T-helper 2 cell treated with Interferon-gamma antibody and Interleukin-4, amounts not matched to agents 5 μg/mL and 100 μg/mL, for 36 hours (primary cell): ENCODE data around the gene STAB2.

Source experiments
- DNase-seq: peaks from one replicate; pipeline ENCODE4 v3.0.0; 2021; ENCODE audit warnings: low spot score
- H3K27ac Mint-ChIP-seq: one replicate; pipeline ENCODE4 v1.8.0; 2021; ENCODE audit warnings: mild to moderate bottlenecking, mixed read lengths
- H3K27me3 Mint-ChIP-seq: one replicate; pipeline ENCODE4 v1.8.0; 2021; ENCODE audit warnings: low read depth, mixed read lengths
- H3K36me3 Mint-ChIP-seq: one replicate; pipeline ENCODE4 v1.8.0; 2021; ENCODE audit warnings: low read depth, mixed read lengths
- H3K4me1 Mint-ChIP-seq: one replicate; pipeline ENCODE4 v1.8.0; 2021; ENCODE audit warnings: low read depth, mixed read lengths
- H3K4me3 Mint-ChIP-seq: one replicate; pipeline ENCODE4 v1.8.0; 2022; ENCODE audit warnings: mild to moderate bottlenecking, moderate library complexity, mixed read lengths
- H3K9me3 Mint-ChIP-seq: one replicate; pipeline ENCODE4 v1.8.0; 2021; ENCODE audit warnings: mixed read lengths

Gene STAB2

DNA sequence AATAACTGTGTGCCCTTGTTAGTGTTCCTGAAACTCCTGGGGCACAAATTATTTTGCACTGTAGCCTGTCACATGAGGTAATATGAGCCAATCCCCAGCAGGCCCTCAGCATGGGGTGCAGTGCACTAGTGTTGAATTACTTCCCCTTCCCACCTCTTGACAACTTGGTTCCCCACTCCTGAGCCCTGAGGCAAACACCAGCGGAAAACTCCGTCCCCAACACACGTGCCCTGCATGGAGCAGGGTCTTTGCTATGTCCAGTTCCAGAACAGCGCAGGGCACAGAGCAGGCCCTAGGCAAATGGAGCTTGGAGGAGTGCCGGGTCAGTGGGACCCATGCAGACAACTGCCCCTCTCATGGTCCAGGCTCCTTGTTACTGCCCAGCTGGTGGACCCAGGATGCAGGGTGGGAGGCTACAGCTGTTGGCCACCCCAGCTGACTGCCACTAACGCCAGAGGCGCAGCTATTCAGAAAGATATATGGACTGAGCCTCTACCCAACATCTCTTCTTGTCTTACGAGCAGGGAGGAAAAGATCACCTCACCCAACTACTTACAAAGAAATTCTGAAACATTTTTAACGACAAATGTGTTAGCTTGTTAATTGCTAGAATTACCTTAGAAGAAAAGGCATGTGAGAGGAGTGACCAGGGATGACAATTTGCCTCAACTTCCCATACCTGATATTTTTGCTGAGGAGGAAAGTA is 182.3 kb downstream of the STAB2 start:
- H3K27me3 Mint-ChIP-seq = no peaks in the 10 kb centered on the region
- no peaks in the 10 kb centered on the region for H3K9me3 Mint-ChIP-seq
- no peak overlapping the region for H3K4me3 Mint-ChIP-seq
- no peak for DNase-seq
- no peaks in the 10 kb centered on the region for H3K36me3 Mint-ChIP-seq
- H3K4me1 Mint-ChIP-seq = no peaks in the 10 kb centered on the region
- no peak overlapping the region for H3K27ac Mint-ChIP-seq

DNA sequence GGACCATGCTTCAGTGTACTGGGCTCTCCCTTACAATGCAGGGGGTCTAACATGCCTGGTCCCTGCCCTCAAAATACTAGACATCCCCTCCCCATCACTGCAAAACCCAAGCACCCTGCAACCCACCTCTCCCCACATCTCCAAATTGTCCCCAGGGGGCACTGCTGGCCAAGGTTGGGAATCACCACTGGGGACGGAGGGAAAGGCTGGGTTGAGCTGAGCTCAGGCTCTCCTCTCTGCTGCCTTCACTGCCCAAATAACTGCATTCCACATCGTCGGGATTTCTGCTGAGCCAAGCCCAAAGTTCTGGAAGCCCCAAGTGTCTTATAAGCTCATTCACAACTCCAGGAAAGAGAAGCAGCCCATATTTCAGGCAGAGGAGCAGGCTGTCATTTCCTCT is 184.4 kb downstream of the STAB2 start:
- Mint-ChIP-seq H3K27ac (no peak overlapping the region), H3K27me3 (no peaks in the 10 kb centered on the region), H3K4me3 (no peak overlapping the region), H3K36me3 (no peaks in the 10 kb centered on the region), H3K9me3 (no peaks in the 10 kb centered on the region), H3K4me1 (no peaks in the 10 kb centered on the region)
- DNase-seq = no peak

DNA sequence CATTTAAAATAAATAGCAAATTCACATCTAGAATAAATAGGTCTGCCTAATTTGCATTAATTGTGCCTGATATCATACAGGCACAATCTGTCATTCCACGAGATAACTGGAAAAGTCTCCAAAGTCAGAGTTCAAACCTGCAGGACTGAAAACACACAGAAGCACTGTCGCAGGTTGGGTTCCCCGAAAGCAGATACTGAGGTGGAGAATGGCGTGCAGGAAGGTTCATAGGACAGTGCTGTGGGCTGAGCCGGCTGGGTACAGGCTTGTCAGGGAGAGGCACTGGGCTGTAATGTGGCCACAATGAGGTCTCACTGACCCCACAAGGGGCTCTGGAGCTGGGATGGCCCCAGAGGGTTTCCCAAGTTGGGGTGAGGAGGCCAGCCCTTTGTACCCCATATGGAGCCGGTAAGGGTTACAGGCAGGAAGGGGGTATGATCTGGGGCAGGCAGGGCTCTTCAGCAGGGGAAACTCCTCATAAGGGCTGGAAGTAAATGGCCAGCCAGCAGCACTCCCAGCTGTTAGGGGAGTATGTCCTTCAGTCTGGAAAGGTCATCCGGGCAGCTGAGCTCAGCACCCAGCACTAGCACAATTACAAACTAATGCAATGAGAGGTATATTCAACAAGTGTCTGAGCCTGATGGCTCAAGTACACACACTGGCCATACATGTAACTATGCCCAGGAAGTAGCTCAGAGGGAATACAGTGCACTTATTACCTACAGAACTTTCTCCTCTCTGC is 185.5 kb downstream of the STAB2 start:
- H3K4me1 Mint-ChIP-seq = no peaks in the 10 kb centered on the region
- no peaks in the 10 kb centered on the region for H3K27me3 Mint-ChIP-seq
- H3K9me3 Mint-ChIP-seq = no peaks in the 10 kb centered on the region
- DNase-seq = no peak
- H3K27ac Mint-ChIP-seq = no peak overlapping the region
- no peak overlapping the region for H3K4me3 Mint-ChIP-seq
- no peaks in the 10 kb centered on the region for H3K36me3 Mint-ChIP-seq

DNA sequence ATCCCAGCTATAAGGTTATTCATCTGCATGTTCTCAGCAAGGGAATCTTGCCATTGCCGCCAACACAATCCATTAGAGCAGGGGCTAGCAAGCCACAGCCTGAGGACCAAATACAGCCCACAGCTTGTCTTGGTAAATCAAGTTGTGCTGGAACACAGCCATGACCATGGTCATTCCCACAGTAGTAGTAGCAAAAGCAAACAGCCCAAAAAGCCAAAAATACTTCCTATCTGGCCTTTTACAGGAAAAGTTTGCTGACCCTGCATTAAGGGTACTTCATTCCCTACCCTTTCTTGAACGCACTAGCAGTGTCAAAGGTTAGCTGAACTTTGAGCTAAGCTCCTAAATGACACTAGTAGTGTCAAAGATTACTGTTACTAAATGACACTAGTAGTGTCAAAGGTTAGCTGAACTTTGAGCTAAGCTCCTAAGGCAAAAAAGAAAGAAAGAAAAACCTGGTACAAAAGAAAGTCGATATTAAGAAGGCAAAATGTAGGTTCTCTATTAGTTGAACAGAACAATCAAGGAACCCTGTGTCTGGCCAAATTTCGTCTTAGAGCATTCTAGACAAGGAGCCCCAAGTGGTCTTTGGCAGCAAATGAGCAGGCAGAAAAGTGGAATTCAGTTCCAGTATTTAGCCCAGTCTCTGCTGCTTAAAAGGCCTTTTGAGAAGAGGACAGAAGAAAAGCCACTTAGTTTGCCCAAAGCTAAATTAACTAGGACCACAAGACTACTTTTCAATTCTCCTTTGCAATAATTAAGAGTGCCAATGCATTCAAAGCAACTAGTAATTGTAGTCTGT is 186.2 kb downstream of the STAB2 start:
- Mint-ChIP-seq H3K36me3 (no peaks in the 10 kb centered on the region), H3K4me1 (no peaks in the 10 kb centered on the region), H3K9me3 (no peaks in the 10 kb centered on the region), H3K27me3 (no peaks in the 10 kb centered on the region), H3K27ac (no peak overlapping the region), H3K4me3 (no peak overlapping the region)
- no peak for DNase-seq

DNA sequence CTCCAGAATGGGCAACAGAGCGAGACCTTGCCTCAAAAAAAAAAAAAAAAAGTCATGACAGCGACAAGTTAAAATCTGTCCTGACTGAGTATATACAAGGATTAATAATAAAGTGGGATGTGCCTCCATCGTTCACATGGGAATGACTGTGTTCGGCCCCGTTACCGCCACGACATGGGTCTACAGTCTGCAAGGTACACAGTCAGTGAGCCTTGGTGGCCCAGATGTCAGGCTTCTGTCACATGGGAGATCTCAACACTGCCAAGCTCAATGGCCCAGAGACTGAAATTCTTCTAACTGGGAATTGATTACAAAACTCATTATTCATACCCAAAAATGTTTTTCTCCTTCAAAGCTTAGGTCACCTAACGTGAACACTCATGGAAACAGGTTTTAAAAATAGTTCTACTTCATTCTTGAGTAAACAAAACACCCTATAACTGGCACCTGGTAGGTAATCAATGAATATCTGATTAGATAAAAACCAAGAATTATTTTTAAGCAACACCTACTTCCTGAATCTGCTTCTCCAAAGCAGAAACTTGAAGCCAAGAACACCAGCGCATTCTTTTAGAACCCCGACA is 188.0 kb downstream of the STAB2 start:
- no peak overlapping the region for H3K4me3 Mint-ChIP-seq
- H3K9me3 Mint-ChIP-seq = no peaks in the 10 kb centered on the region
- H3K27me3 Mint-ChIP-seq = no peaks in the 10 kb centered on the region
- DNase-seq = no peak
- no peaks in the 10 kb centered on the region for H3K36me3 Mint-ChIP-seq
- H3K27ac Mint-ChIP-seq = no peak overlapping the region
- no peaks in the 10 kb centered on the region for H3K4me1 Mint-ChIP-seq

DNA sequence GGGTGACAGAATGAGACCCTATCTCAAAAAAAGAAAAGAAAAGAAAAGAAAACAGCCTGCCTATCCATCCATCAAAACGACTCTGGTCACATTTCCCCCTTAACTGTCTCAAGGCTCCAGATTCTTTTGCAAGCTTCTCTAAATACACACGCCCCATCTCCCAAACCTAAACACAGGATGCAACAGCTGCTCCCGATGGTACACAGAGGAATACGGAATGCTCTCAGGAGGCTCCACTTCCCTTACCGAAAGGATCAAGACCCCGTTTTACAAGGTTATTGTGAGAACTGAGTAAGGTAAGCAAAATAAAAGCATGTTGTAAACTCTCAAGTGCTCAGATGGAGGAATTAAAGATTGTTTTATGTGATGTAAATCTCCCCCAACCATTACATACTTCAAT is 191.7 kb downstream of the STAB2 start:
- Mint-ChIP-seq H3K9me3 (no peaks in the 10 kb centered on the region), H3K36me3 (peaks cover 1% of the 10 kb centered on the region), H3K4me3 (no peak overlapping the region), H3K4me1 (no peaks in the 10 kb centered on the region), H3K27me3 (no peaks in the 10 kb centered on the region), H3K27ac (no peak overlapping the region)
- DNase-seq = no peak

DNA sequence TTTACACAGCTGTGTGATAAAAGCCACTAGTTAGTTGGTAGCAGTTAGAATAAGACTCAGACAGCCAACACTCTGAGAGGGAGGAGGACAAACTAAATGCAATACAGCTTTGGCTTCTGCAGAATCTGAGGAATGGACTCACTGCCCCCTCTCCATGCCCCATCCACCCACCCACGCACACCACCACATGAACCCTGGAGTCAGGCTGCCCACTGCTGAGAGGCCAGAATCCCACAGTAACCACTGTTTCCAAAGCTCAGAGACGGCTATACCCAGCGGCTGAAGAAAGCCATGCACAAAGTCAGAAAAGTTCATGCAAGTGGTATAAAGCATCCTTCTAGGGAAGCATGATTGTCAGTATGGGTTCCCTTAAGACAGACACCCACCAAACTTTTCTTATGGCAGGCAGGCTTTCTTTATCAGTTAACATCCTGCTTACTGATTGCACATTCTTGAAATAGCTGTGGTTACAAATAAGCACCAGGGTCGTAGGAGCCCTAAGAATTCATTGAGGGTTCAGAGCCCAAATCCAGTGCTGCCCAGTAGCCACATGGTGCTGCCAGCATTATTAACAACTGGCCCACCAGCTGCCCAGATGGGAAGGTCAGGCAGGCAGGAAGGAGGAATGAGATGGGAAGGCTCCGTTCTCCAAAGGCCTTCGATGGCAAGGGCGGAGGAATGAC is 192.5 kb downstream of the STAB2 start:
- H3K36me3 Mint-ChIP-seq = peaks cover 4% of the 10 kb centered on the region
- no peaks in the 10 kb centered on the region for H3K4me1 Mint-ChIP-seq
- H3K4me3 Mint-ChIP-seq = no peak overlapping the region
- no peak overlapping the region for H3K27ac Mint-ChIP-seq
- no peak for DNase-seq
- H3K9me3 Mint-ChIP-seq = no peaks in the 10 kb centered on the region
- H3K27me3 Mint-ChIP-seq = no peaks in the 10 kb centered on the region

DNA sequence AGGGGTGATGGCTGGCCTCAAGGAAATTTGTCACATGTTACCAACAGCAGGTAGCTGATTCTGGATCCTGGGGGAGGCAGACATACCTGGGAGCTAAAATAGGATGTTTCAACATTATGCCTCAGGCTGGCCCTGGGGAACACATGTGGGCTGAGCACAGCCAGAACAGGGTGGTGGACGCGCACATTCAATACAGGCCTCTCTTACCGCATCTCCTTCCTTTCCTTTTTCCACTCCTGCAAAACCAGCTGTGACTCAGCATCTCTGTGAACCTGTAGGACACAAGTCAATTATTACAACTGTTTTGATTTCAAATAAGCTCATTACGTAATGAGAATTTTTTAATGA is 193.0 kb downstream of the STAB2 start:
- no peaks in the 10 kb centered on the region for H3K4me1 Mint-ChIP-seq
- no peak overlapping the region for H3K4me3 Mint-ChIP-seq
- no peaks in the 10 kb centered on the region for H3K27me3 Mint-ChIP-seq
- no peaks in the 10 kb centered on the region for H3K9me3 Mint-ChIP-seq
- H3K36me3 Mint-ChIP-seq = peaks cover 4% of the 10 kb centered on the region
- no peak overlapping the region for H3K27ac Mint-ChIP-seq
- DNase-seq = no peak

DNA sequence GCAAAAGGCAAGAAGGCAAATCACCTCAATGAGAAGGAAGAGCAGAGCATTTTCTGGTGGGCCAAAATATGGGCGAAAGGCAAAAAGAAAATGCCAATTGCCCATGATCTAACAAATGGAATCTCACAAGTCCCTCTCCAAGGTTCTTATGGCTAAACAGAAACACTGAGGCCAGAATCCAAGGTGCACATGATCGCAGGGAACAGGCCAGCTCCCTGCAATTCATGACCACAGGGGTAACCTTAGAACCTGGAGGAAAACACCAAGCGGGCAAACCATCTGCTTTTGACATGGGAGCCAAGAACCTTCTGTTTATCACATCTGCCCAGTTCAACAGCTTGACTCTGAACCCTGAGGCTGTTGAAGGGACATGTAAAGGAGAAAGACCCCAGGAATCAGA is 193.9 kb downstream of the STAB2 start:
- no peaks in the 10 kb centered on the region for H3K4me1 Mint-ChIP-seq
- H3K27me3 Mint-ChIP-seq = no peaks in the 10 kb centered on the region
- H3K27ac Mint-ChIP-seq = no peak overlapping the region
- no peak for DNase-seq
- H3K4me3 Mint-ChIP-seq = no peak overlapping the region
- no peaks in the 10 kb centered on the region for H3K9me3 Mint-ChIP-seq
- H3K36me3 Mint-ChIP-seq = peaks cover 5% of the 10 kb centered on the region

DNA sequence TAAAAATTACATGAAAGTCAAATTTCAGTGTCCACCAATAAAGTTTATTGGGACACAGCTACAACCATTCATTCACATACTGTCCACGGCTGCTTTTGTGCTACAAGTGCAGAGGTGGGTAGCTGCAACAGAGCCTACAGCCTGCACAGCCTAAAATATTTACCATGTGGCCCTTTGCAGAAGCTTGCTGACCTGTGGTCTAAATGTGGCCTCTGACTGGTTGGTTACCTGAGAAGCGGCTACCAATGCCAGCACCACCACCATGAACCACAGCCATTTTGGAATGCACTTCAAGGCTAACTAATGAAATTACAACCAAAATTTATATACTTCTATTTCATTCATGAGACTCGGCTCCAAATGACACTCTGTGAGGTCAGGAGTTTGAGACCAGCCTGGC is 195.3 kb downstream of the STAB2 start:
- Mint-ChIP-seq H3K4me1 (no peaks in the 10 kb centered on the region), H3K27me3 (no peaks in the 10 kb centered on the region), H3K9me3 (no peaks in the 10 kb centered on the region), H3K4me3 (no peak overlapping the region), H3K36me3 (peaks cover 7% of the 10 kb centered on the region), H3K27ac (no peak overlapping the region)
- DNase-seq = no peak

DNA sequence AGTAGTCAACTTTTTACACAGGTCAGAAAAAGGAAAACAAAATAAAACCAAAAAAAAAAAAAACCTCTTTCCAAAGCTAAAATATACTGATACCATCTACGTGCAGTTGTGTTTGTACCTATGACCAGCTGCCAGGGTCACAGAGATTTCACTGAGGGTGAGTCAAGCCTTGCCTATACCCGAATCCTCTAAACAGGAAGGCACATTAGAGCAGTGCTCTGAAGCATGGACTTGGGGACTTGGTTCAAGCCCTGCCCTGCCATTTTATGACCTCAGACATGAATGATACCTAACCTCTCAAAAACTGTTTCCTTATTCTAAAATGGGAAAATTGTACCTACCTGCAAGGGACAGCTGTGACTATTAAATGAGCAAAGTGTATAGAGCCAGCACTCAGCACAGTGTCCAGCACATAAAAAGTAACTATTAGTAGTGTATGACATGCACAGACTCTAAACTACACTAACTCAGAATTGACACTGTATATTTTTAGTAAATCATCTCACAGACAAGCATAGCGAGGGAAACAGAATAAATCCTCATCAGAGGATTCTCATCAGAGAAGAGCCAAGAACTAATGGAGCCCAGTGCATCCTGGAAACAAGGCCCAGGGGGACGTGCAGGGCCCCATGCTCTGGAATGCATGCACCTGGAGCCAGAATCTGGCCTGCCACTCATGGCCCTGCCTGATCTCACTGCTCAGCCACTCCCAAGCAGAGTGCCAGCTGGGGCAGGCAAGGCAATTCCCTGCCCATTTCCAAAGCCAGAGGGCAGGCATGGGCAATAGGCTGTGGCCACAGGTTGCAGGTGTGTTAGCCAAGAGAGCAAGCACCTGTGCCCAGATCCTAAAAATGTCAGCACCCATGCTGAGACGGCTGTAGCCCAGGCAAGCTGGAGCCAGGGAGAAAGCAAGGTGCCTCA is 196.9 kb downstream of the STAB2 start:
- DNase-seq = no peak
- H3K27ac Mint-ChIP-seq = no peak overlapping the region
- H3K36me3 Mint-ChIP-seq = peaks cover 7% of the 10 kb centered on the region
- H3K27me3 Mint-ChIP-seq = no peaks in the 10 kb centered on the region
- no peaks in the 10 kb centered on the region for H3K4me1 Mint-ChIP-seq
- H3K9me3 Mint-ChIP-seq = no peaks in the 10 kb centered on the region
- no peak overlapping the region for H3K4me3 Mint-ChIP-seq

DNA sequence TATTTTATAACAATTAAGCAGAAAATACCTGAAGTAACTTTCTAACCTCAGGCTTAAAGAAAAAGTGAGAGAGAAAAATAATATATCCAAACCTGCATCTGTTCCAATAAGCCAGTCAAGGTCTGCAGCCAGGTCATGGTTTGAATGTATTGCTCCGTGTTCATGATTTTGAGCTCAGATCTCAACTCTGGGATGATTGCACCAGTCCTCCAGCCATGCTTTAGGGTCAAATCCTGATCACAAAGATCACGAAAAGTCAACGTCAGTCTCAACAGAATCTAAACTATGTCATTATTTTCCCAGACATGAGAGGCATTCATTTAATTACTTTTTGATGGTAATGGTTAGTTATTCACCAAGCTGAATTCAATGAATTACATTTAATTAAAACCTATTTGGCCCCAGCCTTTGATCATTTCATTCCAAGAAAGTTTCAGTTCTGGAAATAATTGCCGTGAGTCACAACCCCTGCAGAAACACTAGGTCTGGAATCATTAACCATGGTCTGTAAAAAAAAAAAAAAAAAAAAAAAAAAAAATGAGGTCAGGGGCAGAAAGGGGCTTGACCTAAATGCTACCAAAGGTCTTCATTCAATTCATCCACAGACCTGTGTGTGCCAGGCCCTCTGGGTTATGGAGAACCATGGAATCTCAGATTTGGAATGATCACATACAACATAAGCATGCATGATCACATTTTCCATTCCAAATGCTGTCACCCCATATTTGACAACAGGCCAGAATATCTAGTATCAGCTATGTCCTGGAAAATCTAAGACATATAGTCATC is 198.4 kb downstream of the STAB2 start:
- no peaks in the 10 kb centered on the region for H3K27me3 Mint-ChIP-seq
- H3K9me3 Mint-ChIP-seq = no peaks in the 10 kb centered on the region
- H3K36me3 Mint-ChIP-seq = peaks cover 7% of the 10 kb centered on the region
- H3K4me3 Mint-ChIP-seq = no peak overlapping the region
- no peak overlapping the region for H3K27ac Mint-ChIP-seq
- DNase-seq = no peak
- H3K4me1 Mint-ChIP-seq = no peaks in the 10 kb centered on the region
